Stimulated activated CD8-positive, alpha-beta memory T cell treated with anti-CD3 and anti-CD28 coated beads, Interleukin-7, amount 100 ng/mL, for 24 hours (primary cell): ENCODE measurements around the gene TCF19.

Experiments used
- DNase-seq: peaks from one replicate; pipeline ENCODE4 v3.0.0-alpha.2; 2020; ENCODE audit warnings: low read depth

The TCF19 gene

DNA sequence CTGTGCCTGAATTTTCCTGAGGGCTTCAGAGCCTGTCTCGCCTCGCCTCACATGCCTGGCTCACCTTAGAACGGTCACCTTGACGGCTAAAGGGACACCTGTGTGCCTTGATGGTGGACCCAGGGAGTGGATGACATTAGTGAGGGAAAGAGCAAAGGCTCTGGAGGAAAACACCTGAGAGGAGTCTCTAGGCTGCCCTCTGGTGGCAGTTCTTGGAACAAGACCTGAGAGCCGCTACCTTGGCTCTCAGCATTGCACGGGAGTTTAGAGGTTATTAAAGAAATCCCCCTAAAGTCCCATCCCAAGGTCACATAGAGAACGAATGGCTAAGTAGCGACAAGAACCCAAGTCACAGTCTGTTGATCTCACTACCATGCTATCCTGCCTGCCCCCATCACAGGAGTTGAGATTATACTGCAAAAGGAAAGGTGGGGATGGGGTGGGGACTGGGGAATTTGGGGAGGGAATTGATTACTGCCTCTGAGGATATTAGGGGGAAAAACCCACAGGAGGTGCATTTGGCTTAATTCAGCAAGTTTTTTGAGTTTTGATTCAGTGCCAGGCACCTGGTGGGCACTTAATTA lies 30.2 kb upstream of the TCF19 start:
- peak; percentile 42 for DNase-seq

DNA sequence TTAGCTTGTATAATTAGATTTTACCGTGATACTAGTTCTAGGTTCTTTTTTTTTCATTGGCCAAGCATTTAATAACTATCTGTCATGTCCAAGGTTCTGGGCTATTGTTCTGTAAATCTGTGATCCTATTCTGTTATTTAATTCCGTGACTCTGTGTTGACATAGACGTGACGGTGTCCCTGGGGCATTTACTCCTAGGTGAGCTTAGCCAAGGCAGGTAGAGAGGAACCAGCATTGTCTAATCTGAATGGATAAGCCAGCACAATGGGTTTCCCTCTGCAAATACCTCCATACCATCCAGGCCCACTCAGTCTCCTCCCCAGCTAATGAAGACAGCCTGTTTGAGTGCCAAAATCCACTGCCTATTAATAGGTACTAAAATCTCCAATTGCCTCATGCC lies 29.3 kb upstream of the TCF19 start:
- DNase-seq, result no peak

DNA sequence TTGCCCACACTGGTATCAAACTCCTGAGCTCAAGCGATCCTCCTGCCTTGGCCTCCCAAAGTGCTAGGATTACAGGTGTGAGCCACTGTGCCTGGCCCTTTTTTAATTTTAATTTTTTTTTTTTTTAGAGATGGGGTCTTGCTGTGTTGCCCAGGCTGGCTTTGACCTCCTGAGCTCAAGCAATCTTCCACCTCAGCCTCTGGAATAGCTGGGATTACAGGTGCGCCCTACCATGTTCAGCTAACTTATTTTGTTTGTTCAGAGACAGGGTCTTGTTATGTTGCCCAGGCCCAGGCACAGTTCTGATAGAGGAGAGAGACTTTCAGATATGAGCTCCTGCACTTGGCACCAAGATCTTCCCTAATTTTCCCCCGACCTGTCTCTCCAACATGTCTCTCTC lies 27.6 kb upstream of the TCF19 start:
- DNase-seq, result no peak

DNA sequence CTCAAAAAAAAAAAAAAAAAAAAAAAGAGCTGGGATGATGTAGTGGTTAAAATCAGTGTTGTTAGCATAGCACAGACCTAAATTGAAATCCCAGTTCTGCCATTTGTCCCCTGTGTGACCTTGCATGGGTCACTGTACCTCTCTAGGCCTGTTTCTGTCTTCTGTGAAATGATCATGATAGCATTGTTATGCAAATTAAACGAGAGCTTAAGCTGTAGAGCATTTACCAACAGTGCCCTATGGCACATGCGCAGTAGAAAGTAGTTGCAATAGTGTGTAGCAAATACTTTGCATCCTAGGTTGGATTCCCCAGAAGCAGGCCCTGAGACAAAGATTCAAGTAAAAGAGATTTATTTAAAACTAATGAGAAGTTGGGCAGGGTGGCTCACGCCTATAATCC lies 26.8 kb upstream of the TCF19 start:
- DNase-seq, result no peak

DNA sequence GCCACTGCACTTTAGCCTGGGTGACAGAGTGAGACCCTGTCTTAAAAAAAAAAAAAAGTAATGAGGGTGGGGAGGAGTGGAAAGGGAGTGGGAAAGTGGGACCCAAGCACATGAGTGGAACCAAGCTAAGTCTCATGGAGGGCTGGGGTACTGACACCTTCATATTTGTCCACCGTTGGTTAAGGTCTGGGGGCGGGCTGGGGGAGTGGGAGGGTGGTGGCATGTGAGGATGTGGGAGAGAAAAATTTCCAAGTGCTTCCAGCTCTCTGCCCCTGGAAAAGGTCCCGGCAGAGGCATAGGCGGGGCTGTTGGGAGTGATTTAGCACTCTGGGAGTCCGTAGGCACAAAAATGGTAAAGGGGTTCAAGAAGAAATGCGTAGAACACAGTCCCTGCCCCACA lies 25.6 kb upstream of the TCF19 start:
- DNase-seq, result no peak

DNA sequence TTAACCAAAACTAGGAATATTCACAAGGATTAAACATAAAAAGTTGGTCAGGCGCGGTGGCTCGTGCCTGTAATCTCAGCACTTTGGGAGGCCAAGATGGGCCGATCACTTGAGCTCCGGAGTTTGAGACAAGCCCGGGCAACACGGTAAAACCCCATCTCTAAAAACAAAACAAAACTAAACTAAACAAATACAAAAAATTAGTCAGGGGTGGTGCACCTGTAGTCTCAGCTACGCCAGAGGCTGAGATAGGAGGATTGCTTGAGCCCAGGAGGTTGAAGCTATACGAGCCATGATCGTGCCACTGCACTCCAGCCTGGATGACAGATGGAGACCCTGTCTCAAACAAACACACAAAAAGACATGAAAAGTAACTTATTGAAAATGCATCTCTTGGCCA lies 22.7 kb upstream of the TCF19 start:
- no peak for DNase-seq

DNA sequence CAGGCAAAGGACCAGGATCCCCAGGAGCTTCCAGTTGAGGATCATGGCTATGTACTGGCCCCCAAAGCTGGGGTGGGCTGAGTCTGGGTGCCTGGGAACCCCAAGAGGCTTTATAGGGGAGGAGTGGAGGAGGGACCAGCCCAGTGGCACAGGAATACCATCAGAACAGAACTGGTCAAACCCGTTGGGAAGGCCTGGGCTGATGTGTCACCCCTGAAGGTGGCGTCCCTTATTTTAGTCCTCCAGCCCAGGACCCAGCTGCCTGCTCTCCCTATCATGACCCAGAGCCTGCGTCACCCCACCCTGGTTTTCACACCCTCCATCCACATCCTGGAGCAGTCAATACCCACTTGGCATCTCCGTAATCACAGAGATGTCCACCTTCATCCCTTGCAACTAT lies 19.4 kb upstream of the TCF19 start, which contains the start of gene PSORS1C2:
PSORS1C2 (minus strand) TSS at position 85 of the 400 bp plus-strand sequence; CDS start at position 45, 40 bp downstream.
- no peak for DNase-seq

DNA sequence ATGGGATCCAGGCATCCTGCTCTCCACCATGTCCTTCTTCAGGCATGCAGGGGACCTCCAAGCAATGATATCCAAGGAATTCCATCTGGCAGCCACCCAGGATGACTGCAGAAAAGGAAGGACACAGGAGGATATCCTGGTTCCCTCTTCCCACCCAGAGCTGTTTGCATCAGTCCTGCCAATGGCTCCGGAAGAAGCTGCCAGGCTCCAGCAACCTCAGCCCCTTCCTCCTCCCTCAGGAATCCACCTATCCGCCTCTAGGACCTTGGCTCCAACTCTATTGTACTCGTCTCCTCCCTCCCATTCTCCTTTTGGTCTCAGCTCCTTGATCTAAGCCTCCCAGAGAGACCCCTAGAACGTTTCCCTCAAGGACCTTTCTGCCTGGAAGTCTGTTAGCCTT lies 18.8 kb upstream of the TCF19 start:
- DNase-seq, result no peak

DNA sequence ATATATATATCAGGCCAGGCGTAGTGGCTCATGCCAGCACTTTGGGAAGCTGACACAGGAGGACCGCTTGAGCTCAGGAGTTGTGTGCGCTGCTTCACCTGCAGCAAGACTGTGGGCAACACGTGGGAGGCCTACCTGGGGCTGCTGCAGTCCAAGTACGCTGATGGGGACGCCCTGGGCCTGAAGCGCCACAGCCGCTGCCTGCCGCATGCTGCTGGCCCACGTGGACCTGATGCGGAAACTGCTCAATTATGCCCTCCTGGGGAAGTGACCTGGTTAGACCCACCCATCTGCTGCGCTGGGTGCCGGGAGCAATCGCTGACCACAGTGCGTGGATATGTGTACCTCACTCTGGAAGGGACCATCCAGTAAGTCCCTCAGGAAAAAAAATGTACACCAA lies 17.7 kb upstream of the TCF19 start:
- no peak for DNase-seq

DNA sequence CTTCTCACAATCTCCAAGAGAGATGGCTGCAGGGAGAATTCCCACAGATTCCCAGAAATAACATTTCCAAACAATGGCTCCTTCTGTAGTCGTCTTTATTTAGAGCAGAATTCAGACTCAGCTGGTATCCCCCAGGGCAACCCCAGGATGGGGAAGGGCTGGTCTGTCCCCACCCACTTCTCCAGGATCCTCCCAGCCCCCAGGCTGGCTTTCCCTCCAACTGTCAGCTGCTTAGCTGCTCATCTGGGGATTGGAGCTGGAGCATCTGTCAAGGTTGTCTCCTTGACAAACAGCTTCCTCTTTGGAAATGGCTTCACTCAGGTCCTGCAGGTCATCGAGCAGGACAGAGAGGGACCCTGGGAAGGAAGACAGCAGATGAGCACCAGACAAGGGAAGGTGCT lies 16.0 kb upstream of the TCF19 start:
- no peak for DNase-seq

DNA sequence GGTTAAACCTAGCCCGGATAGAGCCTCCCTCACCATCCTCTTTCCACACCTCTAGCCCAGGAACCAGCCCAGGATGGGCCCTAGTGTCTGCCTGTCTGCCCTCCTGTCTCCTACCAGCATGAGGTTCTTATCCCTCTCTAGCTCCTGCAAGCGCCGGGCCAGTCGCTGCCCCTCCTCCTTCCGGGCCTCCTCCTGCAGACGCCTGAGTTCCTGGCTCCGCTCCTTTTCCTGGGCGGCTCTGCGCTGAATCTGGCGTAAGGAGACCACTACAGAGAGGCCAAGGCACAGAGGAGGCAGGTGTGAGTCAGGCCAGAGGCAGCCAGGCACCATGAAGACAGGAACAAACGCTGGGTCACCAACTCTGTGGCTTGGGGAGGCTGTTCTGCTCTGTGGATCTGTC lies 15.2 kb upstream of the TCF19 start:
- no peak for DNase-seq

DNA sequence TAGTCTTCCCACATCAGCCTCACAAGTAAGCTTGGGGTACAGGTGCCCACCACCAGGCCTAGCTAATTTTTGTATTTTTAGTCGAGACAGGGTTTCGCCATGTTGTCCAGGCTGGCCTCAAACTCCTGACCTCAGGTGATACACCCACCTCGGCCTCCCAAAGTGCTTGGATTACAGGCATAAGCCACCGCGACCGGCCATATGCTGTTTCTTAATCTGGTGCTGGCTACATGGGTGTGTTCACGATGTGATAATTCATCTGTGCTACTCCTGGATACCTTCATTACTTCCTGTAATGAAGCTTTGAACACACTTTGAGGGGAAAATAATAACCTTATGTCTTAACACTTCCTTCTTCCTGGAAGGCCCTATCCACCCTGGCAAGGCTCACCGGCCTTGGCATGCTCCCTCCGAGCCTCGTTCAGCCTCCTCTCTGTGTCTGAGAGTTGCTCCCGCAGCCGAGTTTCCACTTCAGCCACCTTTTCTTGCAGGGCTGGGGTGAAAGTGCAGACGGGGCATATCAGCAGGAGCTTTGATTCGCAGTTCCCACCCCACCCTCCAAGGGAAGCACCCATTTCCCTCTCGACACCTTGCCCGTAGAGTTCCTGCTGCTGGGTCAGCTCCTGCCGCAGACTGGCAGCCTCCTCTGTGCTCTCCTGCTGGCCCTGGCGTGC lies 14.0 kb upstream of the TCF19 start:
- no peak for DNase-seq

DNA sequence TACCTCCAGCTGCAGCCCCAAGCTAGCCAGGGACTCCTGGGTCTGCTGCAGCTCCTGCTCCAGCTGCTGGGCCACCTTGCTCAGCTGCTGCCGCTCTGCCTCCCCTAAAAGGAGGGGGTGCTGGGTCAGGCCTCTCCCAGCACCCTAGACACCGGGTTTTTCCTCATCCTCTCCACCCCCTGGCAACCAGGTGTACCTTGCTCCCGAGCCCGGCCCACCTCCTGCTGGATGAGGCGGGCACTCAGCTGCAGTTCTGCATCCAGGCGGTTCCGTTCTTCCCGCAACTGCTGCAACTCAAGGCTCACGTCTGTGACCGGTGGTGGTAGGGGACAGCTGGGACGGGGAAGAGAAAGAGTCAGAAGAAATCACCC lies 13.4 kb upstream of the TCF19 start:
- no peak for DNase-seq

DNA sequence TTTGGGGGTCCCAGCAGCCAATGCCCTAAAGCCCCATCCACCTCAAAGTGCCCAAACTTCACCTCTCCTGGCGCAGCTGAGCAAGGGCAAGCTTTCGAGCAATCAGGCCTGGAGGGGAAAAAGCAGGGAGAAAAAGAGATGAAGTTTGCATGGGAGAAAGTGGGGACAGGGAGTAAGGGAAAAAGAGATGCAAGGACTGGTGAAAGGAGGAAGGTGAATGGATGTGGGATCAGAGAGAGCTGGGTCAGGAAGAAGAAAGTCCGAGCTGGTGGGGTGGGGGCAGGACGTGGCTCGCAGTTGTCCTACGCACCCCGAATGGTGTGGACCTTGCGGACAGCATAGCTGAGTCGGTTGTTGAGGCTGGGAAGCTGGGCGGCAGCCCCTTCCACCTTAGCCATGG lies 13.0 kb upstream of the TCF19 start:
- no peak for DNase-seq

DNA sequence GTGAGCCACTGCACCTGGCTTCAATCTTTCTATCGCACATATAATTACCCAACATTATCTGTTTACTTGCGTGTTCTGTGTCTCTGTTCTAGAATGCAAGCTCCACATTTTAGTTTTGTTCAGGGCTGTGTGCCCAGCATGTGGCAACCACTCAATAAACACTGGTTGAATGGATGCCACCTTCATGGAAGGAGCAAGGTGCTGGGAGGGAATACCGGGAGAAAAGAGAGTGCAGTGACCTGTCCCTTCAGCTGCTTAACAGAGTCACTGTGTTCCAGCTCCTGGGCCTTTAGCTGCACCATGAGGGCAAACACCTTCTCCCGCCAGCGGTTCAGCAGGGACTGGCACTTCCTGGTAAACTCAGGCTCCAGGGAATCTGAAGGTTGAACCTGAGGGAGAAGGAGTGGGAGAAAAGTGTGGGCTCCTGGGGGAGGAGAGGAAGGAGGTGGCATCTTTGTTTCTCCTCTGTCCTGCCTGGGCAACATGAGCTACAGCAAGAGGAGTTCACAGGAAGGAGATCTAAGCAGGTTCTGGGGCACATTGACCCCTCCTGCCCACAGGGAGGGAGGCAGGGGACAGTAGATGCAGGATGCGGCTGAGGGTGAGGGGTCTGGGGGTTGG lies 8.5 kb upstream of the TCF19 start:
- DNase-seq, result no peak

DNA sequence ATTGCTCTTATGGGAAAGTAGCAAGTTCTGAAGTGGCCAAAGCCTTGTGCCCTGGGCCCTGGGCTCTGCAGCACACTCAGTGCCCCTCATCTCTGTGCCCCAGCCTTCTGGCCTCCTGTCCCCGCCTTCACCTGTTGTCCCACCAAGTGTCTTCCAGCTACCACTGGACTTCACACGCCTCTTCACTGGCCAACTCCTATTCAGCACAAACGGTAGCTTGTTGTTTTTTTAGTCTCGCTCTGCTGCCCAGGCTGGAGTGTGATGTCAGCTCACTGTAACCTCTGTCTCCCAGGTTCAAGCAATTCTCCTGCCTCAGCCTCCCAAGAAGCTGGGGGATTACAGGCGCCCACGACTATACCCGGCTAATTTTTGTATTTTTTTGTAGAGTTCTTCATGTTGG lies 5.6 kb upstream of the TCF19 start:
- DNase-seq, result no peak

DNA sequence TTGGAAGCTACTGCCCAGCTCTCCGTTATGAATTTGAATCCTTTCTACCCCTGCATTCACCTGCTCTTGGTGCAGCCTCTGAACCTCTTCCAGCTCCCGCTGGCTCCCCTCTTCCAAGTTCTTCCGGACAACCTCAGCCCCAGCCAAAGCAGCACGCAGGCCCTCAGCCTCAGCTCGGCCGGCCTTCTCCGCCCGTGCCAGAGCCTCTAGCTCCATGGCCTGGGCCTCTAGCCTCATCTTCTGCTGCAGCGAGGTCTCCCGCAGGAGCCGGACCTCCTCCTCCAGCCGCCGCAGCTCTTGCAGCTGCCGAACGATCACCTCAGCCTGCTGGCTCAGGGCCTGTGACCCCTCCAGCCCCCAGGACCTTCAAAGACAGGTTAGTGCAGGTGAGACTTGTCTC lies 4.0 kb upstream of the TCF19 start:
- DNase-seq, result no peak

DNA sequence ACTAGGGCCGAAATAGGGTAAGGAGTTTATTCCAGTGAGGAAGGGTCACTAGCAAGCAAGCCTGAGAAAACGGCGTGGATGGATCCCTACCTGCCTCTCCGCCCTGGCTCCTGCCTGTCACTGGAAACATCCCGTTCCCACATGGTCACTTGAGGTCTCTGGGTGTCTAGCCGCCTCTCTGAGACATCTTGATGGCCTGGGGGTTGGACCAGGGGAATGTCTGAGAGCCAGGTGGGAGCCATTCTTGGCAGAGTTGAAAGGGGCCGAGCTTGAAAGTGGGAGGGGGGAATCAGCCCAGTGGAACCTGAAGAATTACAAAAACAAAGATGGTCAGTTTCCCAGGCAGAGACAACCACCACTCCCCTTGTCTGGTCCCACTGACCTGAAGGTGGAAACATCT lies 1.7 kb upstream of the TCF19 start:
- no peak for DNase-seq

DNA sequence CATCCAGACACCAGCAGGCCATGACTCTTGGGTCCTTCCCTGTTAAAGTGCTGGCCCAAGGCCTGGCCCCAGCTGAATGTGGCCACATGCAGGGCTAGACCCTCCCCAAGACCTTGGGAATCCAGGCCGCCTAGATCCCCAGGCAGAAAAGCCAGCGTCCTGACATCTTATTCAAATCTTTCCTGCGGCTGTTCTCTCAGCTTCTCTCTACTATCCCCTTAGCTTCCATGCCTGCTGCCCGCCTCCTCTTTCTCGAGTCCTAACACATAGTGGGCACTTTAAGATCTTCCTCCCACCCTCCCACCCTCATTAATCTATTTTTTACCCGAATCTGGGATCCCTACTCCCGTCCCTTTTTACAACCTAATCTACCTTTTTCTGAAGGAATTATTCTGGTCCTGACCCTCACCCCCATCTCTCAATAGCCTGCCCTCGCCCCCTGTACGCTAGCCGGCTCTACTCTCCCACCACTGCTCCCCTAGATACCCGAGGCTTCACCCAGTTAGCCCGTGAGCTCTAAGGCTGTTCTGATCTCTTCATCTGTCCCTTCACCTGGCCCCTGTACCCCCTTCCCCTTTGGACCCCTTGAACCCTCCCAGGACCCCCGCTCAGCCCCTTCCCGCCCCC lies 763 bp upstream of the TCF19 start, which contains the start of gene CCHCR1:
CCHCR1 (minus strand) TSS at position 290 of the 627 bp plus-strand sequence; CDS start at position 88, 202 bp downstream.
- no peak for DNase-seq

DNA sequence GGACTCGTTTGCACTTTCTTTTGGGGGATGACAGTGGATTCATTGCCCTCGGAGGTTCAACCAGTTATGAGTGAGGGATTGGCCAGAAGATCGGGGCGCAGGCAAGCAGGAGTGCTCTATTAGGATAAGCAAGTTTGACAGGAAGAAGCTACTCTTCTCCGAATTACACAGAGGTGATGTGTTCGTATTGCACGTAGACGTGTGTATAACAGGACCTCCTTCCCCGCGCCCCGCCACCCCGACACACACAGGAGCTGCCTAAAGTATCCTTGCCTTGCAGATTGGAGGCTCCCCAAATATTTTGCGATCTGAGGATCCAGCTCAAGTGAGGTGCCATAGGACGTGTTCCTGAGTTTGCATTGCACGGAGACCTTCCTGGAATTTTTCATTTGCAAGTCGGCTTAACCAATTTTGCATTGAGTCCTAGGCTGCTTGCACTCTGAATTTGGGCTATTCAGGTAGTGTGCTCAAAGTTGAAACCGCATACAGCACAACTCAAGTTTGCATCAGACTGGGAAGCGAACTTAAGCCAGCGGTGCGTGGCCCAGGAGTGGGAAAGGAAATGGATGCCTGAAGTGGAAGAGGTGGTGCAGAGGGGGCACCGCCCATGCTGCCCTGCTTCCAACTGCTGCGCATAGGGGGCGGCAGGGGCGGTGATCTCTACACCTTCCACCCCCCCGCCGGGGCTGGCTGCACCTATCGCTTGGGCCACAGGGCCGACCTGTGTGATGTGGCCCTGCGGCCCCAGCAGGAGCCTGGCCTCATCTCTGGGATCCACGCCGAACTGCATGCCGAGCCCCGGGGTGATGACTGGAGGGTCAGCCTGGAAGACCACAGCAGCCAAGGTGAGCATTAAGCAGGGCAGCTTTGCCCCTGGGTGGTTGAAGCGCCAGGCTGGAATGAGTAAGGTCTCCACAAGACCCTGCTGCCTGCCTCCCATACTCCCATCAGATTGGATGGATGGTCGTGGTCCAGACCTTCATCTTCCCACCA lies 770 bp downstream of the TCF19 start:
- DNase-seq, result no peak

DNA sequence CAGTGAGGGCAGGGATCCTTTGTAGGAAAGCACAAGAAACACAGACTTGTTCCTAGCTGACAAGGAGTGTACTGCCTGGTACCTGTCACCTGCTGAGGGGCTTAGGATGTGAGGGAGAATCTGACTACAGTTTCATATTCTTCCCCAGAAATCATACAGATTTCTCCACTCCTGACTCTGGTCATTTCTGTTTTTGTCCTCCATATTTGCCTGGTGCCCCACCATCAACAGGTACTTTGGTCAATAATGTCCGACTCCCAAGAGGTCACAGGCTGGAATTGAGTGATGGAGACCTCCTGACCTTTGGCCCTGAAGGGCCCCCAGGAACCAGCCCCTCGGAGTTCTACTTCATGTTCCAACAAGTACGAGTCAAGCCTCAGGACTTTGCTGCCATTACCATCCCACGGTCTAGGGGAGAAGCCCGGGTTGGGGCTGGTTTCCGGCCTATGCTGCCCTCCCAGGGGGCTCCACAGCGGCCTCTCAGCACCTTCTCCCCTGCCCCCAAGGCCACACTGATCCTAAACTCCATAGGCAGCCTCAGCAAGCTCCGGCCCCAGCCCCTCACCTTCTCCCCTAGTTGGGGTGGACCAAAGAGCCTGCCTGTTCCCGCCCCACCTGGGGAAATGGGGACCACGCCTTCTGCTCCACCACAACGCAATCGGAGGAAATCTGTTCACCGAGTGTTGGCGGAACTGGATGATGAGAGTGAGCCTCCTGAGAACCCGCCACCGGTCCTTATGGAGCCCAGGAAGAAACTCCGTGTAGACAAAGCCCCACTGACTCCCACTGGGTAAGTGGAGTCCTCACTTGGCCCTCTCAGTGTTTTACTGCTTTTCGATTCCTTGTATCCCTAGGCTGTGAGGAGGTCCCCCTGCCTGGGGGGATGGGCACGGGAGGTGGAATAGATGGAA lies 3.1 kb downstream of the TCF19 start:
- DNase-seq, result no peak
